ENCODE measurements around the gene GPRC6A. TPM values are rescaled to one million over a fixed set of nuclear protein-coding genes. Genes with fewer than 3 reads are reported as not detected.

The GPRC6A gene
- total RNA-seq = 0.05 TPM
- polyA plus RNA-seq = 0.02 TPM
- long read RNA-seq, donor 1 = 0 reads
- long read RNA-seq, donor 2 = 0 reads
- long read RNA-seq, donor 3 = 0 reads
- long read RNA-seq, donor 4 = 0 reads
- long read RNA-seq, donor 5 = 0 reads
- long read RNA-seq, donor 6 = 0 reads
- long read RNA-seq, donor 7 = 0 reads
- long read RNA-seq, donor 8 = 0 reads
- long read RNA-seq, donor 9 = 0 reads
- long read RNA-seq, donor 10 = 0 reads

- 88% methylated on average over 2 of the region's 2 CpGs for WGBS
- H3K36me3 ChIP-seq (ENCODE audit: control insufficient read depth in 2 of 2, insufficient read depth in 2 of 2, low read length in 1 of 2) = no peaks in the 10 kb centered on the region
- H3K4me1 ChIP-seq (ENCODE audit: control insufficient read depth in 2 of 2, insufficient read depth in 2 of 2, low read length in 2 of 2) = no peaks in the 10 kb centered on the region
- no peak for DNase-seq (ENCODE audit: low read depth in 6 of 9, low spot score in 9 of 9)
- no peak within 1 kb of the TSS for H3K27ac ChIP-seq (ENCODE audit: low read depth in 1 of 2, low read length in 1 of 2)
- no peak within 1 kb of the TSS for H3K4me3 ChIP-seq (ENCODE audit: low read length in 2 of 2)
- H3K9me3 ChIP-seq (ENCODE audit: control insufficient read depth in 2 of 2, insufficient read depth in 1 of 2, low read length in 1 of 2) = no peaks in the 10 kb centered on the region
- no peaks in the 10 kb centered on the region for H3K27me3 ChIP-seq (ENCODE audit: control insufficient read depth in 2 of 2, insufficient read depth in 1 of 2, low read length in 1 of 2)
Observed at GRCh38 chr6:116828983-116829382, at the start of gene GPRC6A. Gene GPRC6A (minus strand): TSS chr6:116829083. CDS start chr6:116829013, 70 bp downstream.

- peaks cover 18 to 32% of the 10 kb centered on the region in 2 donors for H3K27me3 ChIP-seq (ENCODE audit: control insufficient read depth in 2 of 2, insufficient read depth in 1 of 2, low read length in 1 of 2)
Observed at GRCh38 chr6:116877743-116878142, 48.9 kb upstream of the GPRC6A start.

GRCh38 chr6:116876635-116877611, 48.0 kb upstream of the GPRC6A start, which contains the start of gene RFX6:
Gene RFX6 (plus strand): TSS chr6:116877242. CDS start chr6:116877276, 34 bp downstream.
- H3K4me1 ChIP-seq (ENCODE audit: control insufficient read depth in 2 of 2, insufficient read depth in 2 of 2, low read length in 2 of 2) = no peaks in the 10 kb centered on the region
- H3K27me3 ChIP-seq (ENCODE audit: control insufficient read depth in 2 of 2, insufficient read depth in 1 of 2, low read length in 1 of 2) = peaks cover 18 to 32% of the 10 kb centered on the region in 2 donors
- H3K27ac ChIP-seq (ENCODE audit: low read depth in 1 of 2, low read length in 1 of 2) = no peak within 1 kb of the TSS
- H3K36me3 ChIP-seq (ENCODE audit: control insufficient read depth in 2 of 2, insufficient read depth in 2 of 2, low read length in 1 of 2) = no peaks in the 10 kb centered on the region
- WGBS = 3% methylated on average over 73 of the region's 73 CpGs
- no peak within 1 kb of the TSS for H3K4me3 ChIP-seq (ENCODE audit: low read length in 2 of 2)
- no peak for DNase-seq (ENCODE audit: low read depth in 6 of 9, low spot score in 9 of 9)
- H3K9me3 ChIP-seq (ENCODE audit: control insufficient read depth in 2 of 2, insufficient read depth in 1 of 2, low read length in 1 of 2) = no peaks in the 10 kb centered on the region

More at GRCh38 chr6:116877743-116878142, 48.9 kb upstream of the GPRC6A start:
- Histone ChIP-seq H3K27ac (ENCODE audit: low read depth in 1 of 2, low read length in 1 of 2) (no peak overlapping the region), H3K36me3 (ENCODE audit: control insufficient read depth in 2 of 2, insufficient read depth in 2 of 2, low read length in 1 of 2) (no peaks in the 10 kb centered on the region), H3K9me3 (ENCODE audit: control insufficient read depth in 2 of 2, insufficient read depth in 1 of 2, low read length in 1 of 2) (no peaks in the 10 kb centered on the region), H3K4me3 (ENCODE audit: low read length in 2 of 2) (no peak overlapping the region), H3K4me1 (ENCODE audit: control insufficient read depth in 2 of 2, insufficient read depth in 2 of 2, low read length in 2 of 2) (no peaks in the 10 kb centered on the region)
- no peak for DNase-seq (ENCODE audit: low read depth in 6 of 9, low spot score in 9 of 9)
- 12% methylated on average over 10 of the region's 10 CpGs for WGBS

GRCh38 chr6:116876107-116876506, 47.2 kb upstream of the GPRC6A start:
- Histone ChIP-seq H3K4me3 (ENCODE audit: low read length in 2 of 2) (no peak overlapping the region), H3K27me3 (ENCODE audit: control insufficient read depth in 2 of 2, insufficient read depth in 1 of 2, low read length in 1 of 2) (peaks cover 18 to 32% of the 10 kb centered on the region in 2 donors), H3K9me3 (ENCODE audit: control insufficient read depth in 2 of 2, insufficient read depth in 1 of 2, low read length in 1 of 2) (no peaks in the 10 kb centered on the region), H3K4me1 (ENCODE audit: control insufficient read depth in 2 of 2, insufficient read depth in 2 of 2, low read length in 2 of 2) (no peaks in the 10 kb centered on the region), H3K27ac (ENCODE audit: low read depth in 1 of 2, low read length in 1 of 2) (no peak overlapping the region), H3K36me3 (ENCODE audit: control insufficient read depth in 2 of 2, insufficient read depth in 2 of 2, low read length in 1 of 2) (no peaks in the 10 kb centered on the region)
- no peak for DNase-seq (ENCODE audit: low read depth in 6 of 9, low spot score in 9 of 9)
- 33% methylated on average over 8 of the region's 8 CpGs for WGBS

- Histone ChIP-seq H3K27ac (ENCODE audit: low read depth in 1 of 2, low read length in 1 of 2) (no peak overlapping the region), H3K4me3 (ENCODE audit: low read length in 2 of 2) (no peak overlapping the region), H3K36me3 (ENCODE audit: control insufficient read depth in 2 of 2, insufficient read depth in 2 of 2, low read length in 1 of 2) (no peaks in the 10 kb centered on the region), H3K27me3 (ENCODE audit: control insufficient read depth in 2 of 2, insufficient read depth in 1 of 2, low read length in 1 of 2) (peaks cover 18 to 27% of the 10 kb centered on the region in 2 donors), H3K4me1 (ENCODE audit: control insufficient read depth in 2 of 2, insufficient read depth in 2 of 2, low read length in 2 of 2) (no peaks in the 10 kb centered on the region), H3K9me3 (ENCODE audit: control insufficient read depth in 2 of 2, insufficient read depth in 1 of 2, low read length in 1 of 2) (no peaks in the 10 kb centered on the region)
- no peak for DNase-seq (ENCODE audit: low read depth in 6 of 9, low spot score in 9 of 9)
- WGBS = 95% methylated on average over 4 of the region's 4 CpGs
Observed at GRCh38 chr6:116872771-116873170, 43.9 kb upstream of the GPRC6A start.

GRCh38 chr6:116866281-116866871, 37.5 kb upstream of the GPRC6A start:
- no peak overlapping the region for H3K4me3 ChIP-seq (ENCODE audit: low read length in 2 of 2)
- no peak for DNase-seq (ENCODE audit: low read depth in 6 of 9, low spot score in 9 of 9)
- no peaks in the 10 kb centered on the region for H3K27me3 ChIP-seq (ENCODE audit: control insufficient read depth in 2 of 2, insufficient read depth in 1 of 2, low read length in 1 of 2)
- H3K27ac ChIP-seq (ENCODE audit: low read depth in 1 of 2, low read length in 1 of 2) = no peak overlapping the region
- no peaks in the 10 kb centered on the region for H3K4me1 ChIP-seq (ENCODE audit: control insufficient read depth in 2 of 2, insufficient read depth in 2 of 2, low read length in 2 of 2)
- 91% methylated on average over 3 of the region's 3 CpGs for WGBS
- no peaks in the 10 kb centered on the region for H3K36me3 ChIP-seq (ENCODE audit: control insufficient read depth in 2 of 2, insufficient read depth in 2 of 2, low read length in 1 of 2)
- H3K9me3 ChIP-seq (ENCODE audit: control insufficient read depth in 2 of 2, insufficient read depth in 1 of 2, low read length in 1 of 2) = no peaks in the 10 kb centered on the region

GRCh38 chr6:116859264-116859663, 30.4 kb upstream of the GPRC6A start:
- DNase-seq (ENCODE audit: low read depth in 6 of 9, low spot score in 9 of 9) = no peak
- Histone ChIP-seq H3K36me3 (ENCODE audit: control insufficient read depth in 2 of 2, insufficient read depth in 2 of 2, low read length in 1 of 2) (no peaks in the 10 kb centered on the region), H3K27ac (ENCODE audit: low read depth in 1 of 2, low read length in 1 of 2) (no peak overlapping the region), H3K4me3 (ENCODE audit: low read length in 2 of 2) (no peak overlapping the region), H3K4me1 (ENCODE audit: control insufficient read depth in 2 of 2, insufficient read depth in 2 of 2, low read length in 2 of 2) (no peaks in the 10 kb centered on the region), H3K27me3 (ENCODE audit: control insufficient read depth in 2 of 2, insufficient read depth in 1 of 2, low read length in 1 of 2) (no peaks in the 10 kb centered on the region), H3K9me3 (ENCODE audit: control insufficient read depth in 2 of 2, insufficient read depth in 1 of 2, low read length in 1 of 2) (no peaks in the 10 kb centered on the region)

GRCh38 chr6:116858060-116858459, 29.2 kb upstream of the GPRC6A start:
- no peaks in the 10 kb centered on the region for H3K27me3 ChIP-seq (ENCODE audit: control insufficient read depth in 2 of 2, insufficient read depth in 1 of 2, low read length in 1 of 2)
- H3K27ac ChIP-seq (ENCODE audit: low read depth in 1 of 2, low read length in 1 of 2) = no peak overlapping the region
- no peaks in the 10 kb centered on the region for H3K9me3 ChIP-seq (ENCODE audit: control insufficient read depth in 2 of 2, insufficient read depth in 1 of 2, low read length in 1 of 2)
- H3K4me1 ChIP-seq (ENCODE audit: control insufficient read depth in 2 of 2, insufficient read depth in 2 of 2, low read length in 2 of 2) = no peaks in the 10 kb centered on the region
- no peaks in the 10 kb centered on the region for H3K36me3 ChIP-seq (ENCODE audit: control insufficient read depth in 2 of 2, insufficient read depth in 2 of 2, low read length in 1 of 2)
- H3K4me3 ChIP-seq (ENCODE audit: low read length in 2 of 2) = no peak overlapping the region
- no peak for DNase-seq (ENCODE audit: low read depth in 6 of 9, low spot score in 9 of 9)

GRCh38 chr6:116847227-116847626, 18.3 kb upstream of the GPRC6A start:
- no peak overlapping the region for H3K4me3 ChIP-seq (ENCODE audit: low read length in 2 of 2)
- no peaks in the 10 kb centered on the region for H3K4me1 ChIP-seq (ENCODE audit: control insufficient read depth in 2 of 2, insufficient read depth in 2 of 2, low read length in 2 of 2)
- H3K27ac ChIP-seq (ENCODE audit: low read depth in 1 of 2, low read length in 1 of 2) = no peak overlapping the region
- 33% methylated on average over 1 of the region's 1 CpG for WGBS
- H3K9me3 ChIP-seq (ENCODE audit: control insufficient read depth in 2 of 2, insufficient read depth in 1 of 2, low read length in 1 of 2) = no peaks in the 10 kb centered on the region
- no peaks in the 10 kb centered on the region for H3K36me3 ChIP-seq (ENCODE audit: control insufficient read depth in 2 of 2, insufficient read depth in 2 of 2, low read length in 1 of 2)
- no peaks in the 10 kb centered on the region for H3K27me3 ChIP-seq (ENCODE audit: control insufficient read depth in 2 of 2, insufficient read depth in 1 of 2, low read length in 1 of 2)
- DNase-seq (ENCODE audit: low read depth in 6 of 9, low spot score in 9 of 9) = peak in 1 of 9 donors; percentile 19

All from thymus (tissue), 14 donors.